Ishikawa (cell line): ENCODE results near the gene ISCA1.

Experiments
- CEBPB ChIP-seq: IDR thresholded peaks from 2 replicates; pipeline ENCODE4 v1.6.1; 2012
- EGR1 ChIP-seq: IDR thresholded peaks from 2 replicates; pipeline ENCODE4 v1.6.1; 2012
- EP300 ChIP-seq: IDR thresholded peaks from 2 replicates; pipeline ENCODE4 v1.6.1; 2012; ENCODE audit warnings: borderline replicate concordance
- FOXM1 ChIP-seq: IDR thresholded peaks from 2 replicates; pipeline ENCODE4 v1.6.1; 2012; ENCODE audit warnings: low read depth, borderline replicate concordance
- MAX ChIP-seq: IDR thresholded peaks from 2 replicates; pipeline ENCODE4 v1.6.1; 2012
- NFIC ChIP-seq: IDR thresholded peaks from 2 replicates; pipeline ENCODE4 v1.6.1; 2012
- RAD21 ChIP-seq: IDR thresholded peaks from 2 replicates; pipeline ENCODE4 v1.6.1; 2012; ENCODE audit warnings: low read depth
- REST ChIP-seq: IDR thresholded peaks from 2 replicates; pipeline ENCODE4 v1.6.1; 2012; ENCODE audit warnings: low read depth, mild to moderate bottlenecking
- TAF1 ChIP-seq: IDR thresholded peaks from 2 replicates; pipeline ENCODE4 v1.6.1; 2012; ENCODE audit warnings: low read depth, mild to moderate bottlenecking
- USF1 ChIP-seq: IDR thresholded peaks from 2 replicates; pipeline ENCODE4 v1.6.1; 2012
- YY1 ChIP-seq: IDR thresholded peaks from 2 replicates; pipeline ENCODE4 v1.6.1; 2012; ENCODE audit warnings: low read depth

GRCh38 chr9:86257391-86257790 is 24.9 kb downstream of the ISCA1 start:
- TF ChIP-seq TAF1, result no peak
- no peak for TF ChIP-seq RAD21
- no peak for TF ChIP-seq EP300
- no peak for TF ChIP-seq NFIC
- TF ChIP-seq MAX, result no peak
- TF ChIP-seq REST, result no peak
- TF ChIP-seq YY1, result no peak
- no peak for TF ChIP-seq FOXM1
- no peak for TF ChIP-seq CEBPB
- no peak for TF ChIP-seq EGR1
- TF ChIP-seq USF1, result no peak
